Caco-2 (cell line): ENCODE results near the gene FAM204A. TPM values are rescaled to one million over a fixed set of nuclear protein-coding genes. Genes with fewer than 3 reads are reported as not detected.

Source experiments
- Bru-seq: library from RNA; stranded (reverse); fragments of 400-500 nt; gene quantifications from one replicate; lab custom pipeline; 2021; lab: Mats Ljungman, UMichigan
- BruChase-seq, 2 experiments: library from RNA; stranded (reverse); fragments of 400-500 nt; gene quantifications; one replicate each; lab custom pipeline; 2021; lab: Mats Ljungman, UMichigan
- BruUV-seq: library from RNA; stranded (reverse); fragments of 400-500 nt; replicated peaks from 2 replicates; lab custom pipeline; 2021; lab: Mats Ljungman, UMichigan
- CTCF ChIA-PET: fragments of 300-600 bp; sonication (Branson Sonifier 250); formaldehyde crosslinking; loops from one replicate; lab custom pipeline; 2022; ENCODE audit warnings: antibody characterized with exemption; lab: Charles Lee
- POLR2A ChIA-PET: fragments of 300-600 bp; sonication (Branson Sonifier 250); formaldehyde crosslinking; loops from one replicate; lab custom pipeline; 2022; ENCODE audit warnings: antibody characterized with exemption; lab: Charles Lee
- DNase-seq, 2 experiments: peaks; one replicate each; pipeline versions ENCODE4 v3.0.0 to v3.0.0-alpha.2; 2020 to 2022
- H3K27me3 ChIP-seq: replicated peaks from 2 replicates; pipeline ENCODE4 v1.6.0; 2011; ENCODE audit warnings: low read length; ENCODE audit not compliant: control insufficient read depth, insufficient read depth
- H3K36me3 ChIP-seq: 2 replicates; pipeline ENCODE4 v1.5.1; 2011; ENCODE audit warnings: low read length; ENCODE audit not compliant: control insufficient read depth, insufficient read depth
- H3K4me1 ChIP-seq: fragments of 250-450 bp; sonication (Bioruptor Pico); 2 replicates; pipeline ENCODE4 v1.5.1; 2020; ENCODE audit warnings: mild to moderate bottlenecking
- H3K4me3 ChIP-seq: 2 replicates; pipeline ENCODE4 v1.5.1; 2011; ENCODE audit warnings: low read depth, mild to moderate bottlenecking, control low read depth, low read length
- H3K9me3 ChIP-seq: fragments of 250-450 bp; sonication (Bioruptor Pico); 2 replicates; pipeline ENCODE4 v1.5.1; 2020; ENCODE audit warnings: mild to moderate bottlenecking, moderate library complexity
- H3K27ac Mint-ChIP-seq: one replicate; pipeline ENCODE4 v1.8.0; 2022; ENCODE audit warnings: mixed read lengths; ENCODE audit not compliant: unreplicated experiment
- H3K27me3 Mint-ChIP-seq: one replicate; pipeline ENCODE4 v1.8.0; 2022; ENCODE audit warnings: mixed read lengths; ENCODE audit not compliant: insufficient read depth, unreplicated experiment
- H3K36me3 Mint-ChIP-seq: one replicate; pipeline ENCODE4 v1.8.0; 2022; ENCODE audit warnings: mild to moderate bottlenecking, mixed read lengths; ENCODE audit not compliant: insufficient read depth, unreplicated experiment
- H3K4me1 Mint-ChIP-seq: one replicate; pipeline ENCODE4 v1.8.0; 2022; ENCODE audit warnings: low read depth, mixed read lengths; ENCODE audit not compliant: unreplicated experiment
- H3K4me3 Mint-ChIP-seq: one replicate; pipeline ENCODE4 v1.8.0; 2022; ENCODE audit warnings: mild to moderate bottlenecking, moderate library complexity, mixed read lengths; ENCODE audit not compliant: unreplicated experiment
- H3K9me3 Mint-ChIP-seq: one replicate; pipeline ENCODE4 v1.8.0; 2022; ENCODE audit warnings: mixed read lengths; ENCODE audit not compliant: unreplicated experiment
- CTCF ChIP-seq, 2 experiments: fragments of 200-600 bp in 1 of 2; IDR thresholded peaks; 1 replicate in 1 of 2; 2 replicates in 1 of 2; pipeline versions ENCODE4 v1.5.1 to v1.8.0; 2011 to 2022; ENCODE audit warnings: antibody characterized with exemption in 1 of 2, control low read depth in 1 of 2, inconsistent platforms in 1 of 2, low read depth in 1 of 2, low read length in 1 of 2, mild to moderate bottlenecking in 1 of 2, moderate library complexity in 1 of 2; ENCODE audit not compliant: insufficient read depth in 1 of 2, severe bottlenecking in 1 of 2, unreplicated experiment in 1 of 2
- intact Hi-C: fragments of 100-400 bp; cut with micrococcal nuclease; formaldehyde crosslinking; loops from one replicate; pipeline ENCODE4 v1.10.0; 2022; ENCODE audit not compliant: unreplicated experiment
- long read RNA-seq: library from polyadenylated mRNA; stranded (forward); transcript quantifications from one replicate; pipeline ENCODE4 v2.0.0, GENCODE V29; 2022
- total RNA-seq: library from RNA; stranded (reverse); gene quantifications from 2 replicates; pipeline ENCODE4 v1.2.3, GENCODE V29; 2022

FAM204A gene
- total RNA-seq (63.7 and 68.7 TPM in 2 replicates), Bru-seq, nascent RNA (percentile 88 among the genes with signal in this experiment), BruChase-seq, experiment 1, labeled RNA remaining after a 2-hour chase (percentile 82 among the genes with signal in this experiment), BruChase-seq, experiment 2, labeled RNA remaining after a 6-hour chase (percentile 81 among the genes with signal in this experiment)
- long read RNA-seq, full-length matches to known transcripts = 75 of 95 reads
- long read RNA-seq, partial matches to known transcripts = 8 of 95 reads
- long read RNA-seq, other reads (novel, unspliced or antisense) = 12 of 95 reads

- Histone ChIP-seq H3K27me3 (no peaks in the 10 kb centered on the region), H3K9me3 (no peaks in the 10 kb centered on the region), H3K4me1 (0 out of 2 replicates have a peak, but pooled peaks cover 3% of the 10 kb centered on the region), H3K4me3 (peak within 1 kb of the TSS; percentile 79), H3K36me3 (no peaks in the 10 kb centered on the region)
- peaks cover 11% of the 10 kb centered on the region for H3K36me3 Mint-ChIP-seq
- ChIA-PET CTCF (no interaction called here), POLR2A (no interaction called here)
- TF ChIP-seq CTCF (IDR thresholded peaks at IDR 0.05; ENCODE audit: insufficient read depth in 1 of 2, low read depth in 1 of 2, low read length in 1 of 2, severe bottlenecking in 1 of 2, unreplicated experiment in 1 of 2) = no peak
- H3K9me3 Mint-ChIP-seq = no peaks in the 10 kb centered on the region
- peak within 1 kb of the TSS; percentile 84 for H3K4me3 Mint-ChIP-seq
- intact Hi-C loops = loop anchor here (1.0 to 2.0 kb wide), 2 partner anchors 82 to 117 kb away; no protein-coding TSS in a partner anchor
- DNase-seq = peak; percentile 93 to 95
- BruUV-seq = TSS peak; percentile 80
- no peaks in the 10 kb centered on the region for H3K4me1 Mint-ChIP-seq
- peak within 1 kb of the TSS; percentile 93 for H3K27ac Mint-ChIP-seq
- H3K27me3 Mint-ChIP-seq = peaks cover 3% of the 10 kb centered on the region
Measured at GRCh38 chr10:118341791-118342637, at the start of gene FAM204A. Gene FAM204A, minus strand, starts transcription at chr10:118342324. Its CDS starts 5,909 bp downstream, at chr10:118336415.

DNA sequence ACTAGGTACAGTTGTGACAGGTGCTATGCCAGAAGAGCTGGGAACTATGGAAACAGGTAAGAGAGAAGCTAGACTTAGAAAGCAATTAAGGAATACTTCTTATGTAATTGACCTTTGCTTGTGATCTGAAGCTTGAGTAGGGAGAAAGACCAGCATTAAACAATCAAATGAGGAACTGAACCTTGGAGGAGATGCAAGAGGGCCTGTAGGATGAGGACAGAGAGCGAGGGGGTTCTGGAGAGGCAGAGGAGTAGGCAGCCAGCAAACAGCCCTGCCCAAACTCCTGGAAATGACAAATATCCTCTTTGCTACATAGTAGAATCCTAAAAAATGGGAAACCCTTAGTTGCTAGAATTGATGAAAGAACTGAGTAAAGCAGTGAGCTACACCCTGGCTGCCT lies 41.6 kb upstream of the FAM204A start:
- Mint-ChIP-seq H3K4me1 (no peaks in the 10 kb centered on the region), H3K27ac (no peak overlapping the region), H3K4me3 (no peak overlapping the region), H3K27me3 (peaks cover 38% of the 10 kb centered on the region), H3K36me3 (no peaks in the 10 kb centered on the region), H3K9me3 (no peaks in the 10 kb centered on the region)
- Histone ChIP-seq H3K4me1 (no peaks in the 10 kb centered on the region), H3K36me3 (no peaks in the 10 kb centered on the region), H3K4me3 (no peak overlapping the region), H3K9me3 (no peaks in the 10 kb centered on the region), H3K27me3 (peaks cover 2% of the 10 kb centered on the region; the same call in 1 of the 2 replicates)
- no TSS peak for BruUV-seq
- ChIA-PET POLR2A (no interaction called here), CTCF (no interaction called here)
- no peak for DNase-seq
- no peak for TF ChIP-seq CTCF (IDR thresholded peaks at IDR 0.05; ENCODE audit: insufficient read depth in 1 of 2, low read depth in 1 of 2, low read length in 1 of 2, severe bottlenecking in 1 of 2, unreplicated experiment in 1 of 2)
- intact Hi-C loops = no loop called here

GRCh38 chr10:118383063-118383689 lies 41.1 kb upstream of the FAM204A start:
- no peak overlapping the region for H3K4me3 Mint-ChIP-seq
- BruUV-seq = no TSS peak
- Histone ChIP-seq H3K27me3 (peaks cover 2% of the 10 kb centered on the region; the same call in 1 of the 2 replicates), H3K4me1 (no peaks in the 10 kb centered on the region), H3K4me3 (no peak overlapping the region), H3K9me3 (no peaks in the 10 kb centered on the region), H3K36me3 (no peaks in the 10 kb centered on the region)
- H3K4me1 Mint-ChIP-seq = no peaks in the 10 kb centered on the region
- H3K36me3 Mint-ChIP-seq = no peaks in the 10 kb centered on the region
- no peaks in the 10 kb centered on the region for H3K9me3 Mint-ChIP-seq
- no peak for DNase-seq
- ChIA-PET CTCF (no interaction called here), POLR2A (no interaction called here)
- intact Hi-C loops = no loop called here
- no peak overlapping the region for H3K27ac Mint-ChIP-seq
- no peak for TF ChIP-seq CTCF (IDR thresholded peaks at IDR 0.05; ENCODE audit: insufficient read depth in 1 of 2, low read depth in 1 of 2, low read length in 1 of 2, severe bottlenecking in 1 of 2, unreplicated experiment in 1 of 2)
- H3K27me3 Mint-ChIP-seq = peaks cover 40% of the 10 kb centered on the region
